Prostate gland (tissue), 2 donors: ENCODE measurements around the gene PDE4DIP.
"Not testable (repeated sequence)": the region's sequence is repeated elsewhere in the genome, so short reads cannot be mapped to it uniquely, and the experiment has no call there.

Experiments used
- POLR2A ChIP-seq: fragments of 450-650 bp; IDR thresholded peaks from one replicate; pipeline ENCODE4 v1.6.1; 2016; ENCODE audit warnings: antibody characterized with exemption, mild to moderate bottlenecking
- POLR2AphosphoS5 ChIP-seq: sonication (generic); formaldehyde crosslinking; IDR thresholded peaks from one replicate; pipeline ENCODE4 v1.6.1; 2017; ENCODE audit warnings: antibody characterized with exemption
- TF ChIP-seq, protein P1 (sequence below), 4 experiments: fragments of 200-600 bp in 2 of 4; fragments of 450-650 bp in 2 of 4; sonication (generic) in 2 of 4; IDR thresholded peaks; 1 replicate in 3 of 4; 2 replicates in 1 of 4; pipeline ENCODE4 v1.5.1; 2016 to 2019; ENCODE audit warnings: antibody characterized with exemption in 4 of 4, mild to moderate bottlenecking in 2 of 4, moderate library complexity in 2 of 4

DNA sequence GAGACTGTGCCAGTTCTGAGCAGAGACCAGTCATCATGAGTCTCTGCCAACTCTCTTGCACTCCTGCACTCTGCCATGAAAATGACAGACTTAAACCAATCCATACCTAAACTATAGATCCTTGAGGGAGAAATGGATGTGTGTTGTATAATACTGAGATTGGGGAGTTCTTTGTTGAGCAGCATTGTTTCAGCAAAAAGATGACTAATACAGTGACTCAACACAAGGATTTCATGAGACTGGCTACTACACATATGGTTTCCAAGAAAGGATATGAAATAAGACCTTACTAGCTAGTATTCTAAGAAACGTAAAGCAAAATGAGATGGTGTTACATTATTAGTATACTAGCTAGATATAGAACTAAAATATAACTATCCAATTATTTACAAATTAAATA lies 3.0 kb upstream of the PDE4DIP start:
- TF ChIP-seq, protein P1, sequence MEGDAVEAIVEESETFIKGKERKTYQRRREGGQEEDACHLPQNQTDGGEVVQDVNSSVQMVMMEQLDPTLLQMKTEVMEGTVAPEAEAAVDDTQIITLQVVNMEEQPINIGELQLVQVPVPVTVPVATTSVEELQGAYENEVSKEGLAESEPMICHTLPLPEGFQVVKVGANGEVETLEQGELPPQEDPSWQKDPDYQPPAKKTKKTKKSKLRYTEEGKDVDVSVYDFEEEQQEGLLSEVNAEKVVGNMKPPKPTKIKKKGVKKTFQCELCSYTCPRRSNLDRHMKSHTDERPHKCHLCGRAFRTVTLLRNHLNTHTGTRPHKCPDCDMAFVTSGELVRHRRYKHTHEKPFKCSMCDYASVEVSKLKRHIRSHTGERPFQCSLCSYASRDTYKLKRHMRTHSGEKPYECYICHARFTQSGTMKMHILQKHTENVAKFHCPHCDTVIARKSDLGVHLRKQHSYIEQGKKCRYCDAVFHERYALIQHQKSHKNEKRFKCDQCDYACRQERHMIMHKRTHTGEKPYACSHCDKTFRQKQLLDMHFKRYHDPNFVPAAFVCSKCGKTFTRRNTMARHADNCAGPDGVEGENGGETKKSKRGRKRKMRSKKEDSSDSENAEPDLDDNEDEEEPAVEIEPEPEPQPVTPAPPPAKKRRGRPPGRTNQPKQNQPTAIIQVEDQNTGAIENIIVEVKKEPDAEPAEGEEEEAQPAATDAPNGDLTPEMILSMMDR (IDR thresholded peaks at IDR 0.05), result not testable (repeated sequence)
- TF ChIP-seq POLR2A, POLR2AphosphoS5: not testable (repeated sequence)
